ENCODE data around the gene TMEM212.

TMEM212 gene

GRCh38 chr3:171842864-171843518 is at the start of gene TMEM212:
Gene TMEM212, plus strand, starts transcription at chr3:171843349. Its CDS starts 35 bp downstream, at chr3:171843384.
- no peak for DNase-seq (ENCODE audit: low read depth in 1 of 2, low spot score in 1 of 2)

GRCh38 chr3:171796625-171797264 is 46.4 kb upstream of the TMEM212 start:
- DNase-seq (ENCODE audit: low read depth in 1 of 2, low spot score in 1 of 2): no peak

GRCh38 chr3:171797265-171797679 is 45.9 kb upstream of the TMEM212 start:
- no peak for DNase-seq (ENCODE audit: low read depth in 1 of 2, low spot score in 1 of 2)

DNA sequence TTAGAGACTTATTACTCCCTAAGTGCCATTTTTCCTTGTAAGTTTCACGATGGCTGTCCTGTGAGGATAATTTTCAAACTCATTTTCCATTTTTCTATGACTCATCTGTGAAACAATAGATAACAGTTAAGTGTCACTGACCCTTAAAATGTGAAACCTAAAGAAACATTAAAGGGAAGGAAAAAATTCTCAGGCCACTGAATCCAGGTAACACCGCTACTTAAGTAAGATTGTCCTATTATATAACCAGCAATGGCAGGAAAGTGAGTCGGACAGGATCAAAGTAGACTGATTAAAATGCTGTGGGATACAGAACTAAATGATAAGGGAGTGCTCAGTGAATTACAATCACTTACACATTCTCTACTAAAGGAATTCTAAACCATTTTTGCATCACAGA is 45.3 kb upstream of the TMEM212 start:
- no peak for DNase-seq (ENCODE audit: low read depth in 1 of 2, low spot score in 1 of 2)

- DNase-seq (ENCODE audit: low read depth in 1 of 2, low spot score in 1 of 2): no peak
These were observed 43.6 kb upstream of the TMEM212 start for GRCh38 chr3:171799501-171799900.

GRCh38 chr3:171801738-171802589 is 41.2 kb upstream of the TMEM212 start:
- no peak for DNase-seq (ENCODE audit: low read depth in 1 of 2, low spot score in 1 of 2)

DNA sequence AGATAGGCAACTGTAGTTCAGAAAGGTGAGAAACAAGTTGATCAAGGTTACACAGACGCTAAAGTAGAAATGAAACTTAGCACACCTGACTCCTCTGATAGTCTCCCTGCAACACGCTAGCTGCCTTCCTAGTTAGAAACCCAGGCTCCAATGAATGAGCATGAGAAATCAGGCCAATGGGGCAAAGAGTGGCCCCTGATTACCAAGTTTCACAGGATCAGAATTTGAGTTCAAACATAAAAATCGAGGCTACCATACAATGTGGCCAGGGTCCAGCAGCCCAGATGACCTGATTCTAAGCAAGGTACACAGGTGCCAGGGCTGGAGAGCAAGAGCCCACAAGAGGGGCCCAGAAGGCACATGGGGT is 40.6 kb upstream of the TMEM212 start:
- no peak for DNase-seq (ENCODE audit: low read depth in 1 of 2, low spot score in 1 of 2)

GRCh38 chr3:171803044-171803443 is 40.1 kb upstream of the TMEM212 start:
- DNase-seq (ENCODE audit: low read depth in 1 of 2, low spot score in 1 of 2): no peak

DNA sequence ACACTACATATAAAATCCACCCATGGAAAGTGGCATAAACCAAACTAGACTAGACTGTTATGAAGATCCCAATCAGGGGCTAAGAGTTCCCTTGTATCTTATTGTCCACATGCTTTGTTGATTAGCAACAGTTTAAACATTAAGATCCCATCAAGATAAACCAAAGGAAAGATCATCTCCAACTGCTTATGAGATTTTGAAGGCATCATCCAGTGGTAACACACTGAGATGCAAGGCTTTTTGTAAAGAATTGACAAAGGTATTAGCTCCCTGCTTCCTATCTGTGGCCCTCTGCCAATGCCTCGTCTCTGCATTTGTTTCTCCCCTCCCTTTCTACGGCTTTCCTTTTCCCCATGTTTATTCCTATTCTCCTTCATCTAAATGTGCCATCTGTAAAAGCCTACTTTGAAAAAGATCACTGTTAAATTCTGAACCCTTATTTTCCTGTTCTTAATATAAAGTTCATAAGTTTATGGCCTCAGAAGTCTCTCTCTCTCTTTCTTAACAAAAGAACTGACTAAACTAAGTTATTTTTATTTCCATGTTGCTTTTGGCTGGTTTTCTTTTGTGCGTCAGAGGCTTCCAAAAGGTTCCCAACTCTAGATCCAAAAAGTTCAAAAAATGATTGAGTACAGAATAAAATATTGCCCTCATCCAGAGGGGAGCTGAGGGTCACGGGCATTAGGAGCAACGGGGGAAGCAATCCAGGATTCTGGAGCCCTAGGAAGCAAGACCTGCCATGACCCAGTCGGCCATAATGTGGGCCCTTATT is 38.3 kb upstream of the TMEM212 start:
- no peak for DNase-seq (ENCODE audit: low read depth in 1 of 2, low spot score in 1 of 2)

- DNase-seq (ENCODE audit: low read depth in 1 of 2, low spot score in 1 of 2): no peak
These were observed 37.5 kb upstream of the TMEM212 start for GRCh38 chr3:171805687-171806086.

GRCh38 chr3:171806200-171807128 is 36.7 kb upstream of the TMEM212 start:
- no peak for DNase-seq (ENCODE audit: low read depth in 1 of 2, low spot score in 1 of 2)

DNA sequence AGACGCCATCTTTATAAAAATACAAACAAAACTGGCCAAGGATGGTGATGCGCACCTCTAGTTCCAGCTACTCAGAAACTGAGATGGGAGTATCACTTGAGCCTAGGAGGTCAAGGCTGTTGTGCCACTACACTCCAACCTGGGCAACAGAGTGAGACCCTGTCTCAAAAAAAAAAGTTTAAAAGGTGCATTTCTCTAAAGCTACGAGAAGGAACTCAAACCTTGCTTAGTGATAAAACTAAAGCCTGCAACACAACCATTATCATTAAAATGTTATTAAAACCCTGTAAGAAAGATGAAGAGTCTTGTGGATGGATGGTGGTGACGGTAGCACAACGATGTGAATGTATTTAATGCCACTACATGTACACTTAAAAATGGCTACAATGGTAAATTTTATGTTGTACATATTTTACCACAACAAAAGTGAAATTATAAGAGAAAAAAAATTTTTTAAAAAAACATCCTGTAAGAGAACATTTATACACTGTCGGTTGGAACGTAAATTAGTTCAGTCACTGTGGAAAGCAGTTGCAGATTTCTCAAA is 35.9 kb upstream of the TMEM212 start:
- DNase-seq (ENCODE audit: low read depth in 1 of 2, low spot score in 1 of 2): no peak

- no peak for DNase-seq (ENCODE audit: low read depth in 1 of 2, low spot score in 1 of 2)
These were observed 35.3 kb upstream of the TMEM212 start for GRCh38 chr3:171807806-171808205.

- DNase-seq (ENCODE audit: low read depth in 1 of 2, low spot score in 1 of 2): no peak
These were observed 33.6 kb upstream of the TMEM212 start for GRCh38 chr3:171809611-171809860.

DNA sequence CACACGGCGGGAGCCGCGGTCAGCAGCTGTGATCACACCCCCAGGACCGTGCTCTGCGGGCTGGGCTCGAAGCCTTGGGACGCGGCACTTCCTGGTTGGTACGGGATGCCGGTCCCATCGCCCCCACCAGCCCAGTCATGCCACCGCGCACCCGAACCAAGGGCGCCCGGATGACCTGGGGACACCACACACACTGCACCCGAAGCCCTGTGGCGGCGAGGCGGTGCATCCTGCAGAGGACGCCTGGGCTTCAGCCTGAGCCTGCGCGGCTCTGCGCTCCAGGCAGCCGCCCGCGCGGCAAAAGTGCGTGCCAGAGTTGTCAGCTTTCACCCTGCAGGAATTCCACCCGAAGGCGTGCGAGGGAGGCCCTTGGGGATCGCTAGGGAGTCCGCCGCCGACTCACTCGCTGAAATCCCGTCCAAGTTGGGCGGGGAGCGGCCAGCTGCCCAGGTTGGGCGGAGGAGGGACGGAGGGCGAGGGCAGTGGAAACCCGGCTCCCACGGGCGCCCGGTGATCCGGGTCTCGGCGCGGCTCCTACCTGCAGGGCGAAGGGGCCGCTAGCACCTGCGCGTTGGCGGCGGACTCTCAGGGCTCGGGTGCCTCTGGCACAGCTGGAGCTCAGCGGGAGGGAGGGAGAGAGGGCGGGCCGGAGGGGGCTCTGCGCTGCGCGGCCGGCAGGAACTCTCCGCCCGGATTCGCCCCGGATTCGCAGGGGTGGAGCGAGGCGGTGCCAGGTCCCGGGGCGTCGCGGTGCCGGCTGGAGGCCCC is 33.1 kb upstream of the TMEM212 start, which contains the start of gene PLD1:
TSS of gene PLD1 (minus strand) at position 623 of the 768 bp plus-strand sequence. CDS start 72,432 bp downstream, outside the sequence.
- DNase-seq (ENCODE audit: low read depth in 1 of 2, low spot score in 1 of 2): peak; percentile 6 to 18

DNA sequence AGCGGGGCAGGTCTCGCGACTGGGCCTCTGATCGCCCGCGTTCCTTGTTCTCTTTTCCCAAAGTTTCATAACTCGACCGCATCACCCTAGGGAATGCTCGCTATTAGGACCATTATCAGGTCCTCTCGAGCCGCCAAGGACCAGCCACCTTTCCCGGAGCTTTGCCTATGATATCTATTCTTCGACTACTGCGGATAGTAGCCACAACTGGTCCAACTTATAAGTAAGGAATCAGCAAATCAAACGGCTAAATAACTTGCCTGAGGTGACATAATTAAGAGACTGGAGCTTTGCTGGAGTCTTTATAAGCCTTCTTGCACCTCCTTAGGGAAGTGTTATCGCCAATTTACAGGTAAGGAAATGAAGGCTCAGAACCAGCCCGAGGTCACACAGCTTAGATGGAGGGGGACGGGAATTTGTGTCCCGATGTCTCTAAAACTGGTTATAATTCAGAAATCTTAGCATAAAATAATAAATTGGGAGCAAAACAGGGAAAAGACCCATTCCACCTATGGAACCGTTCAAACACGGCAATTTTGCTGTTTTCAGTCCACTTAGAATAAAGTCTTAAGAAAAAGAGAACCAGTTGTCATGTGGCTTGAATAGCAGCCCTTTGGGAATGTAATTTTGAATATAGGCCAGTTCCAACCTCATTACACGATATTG is 32.4 kb upstream of the TMEM212 start:
- no peak for DNase-seq (ENCODE audit: low read depth in 1 of 2, low spot score in 1 of 2)

DNA sequence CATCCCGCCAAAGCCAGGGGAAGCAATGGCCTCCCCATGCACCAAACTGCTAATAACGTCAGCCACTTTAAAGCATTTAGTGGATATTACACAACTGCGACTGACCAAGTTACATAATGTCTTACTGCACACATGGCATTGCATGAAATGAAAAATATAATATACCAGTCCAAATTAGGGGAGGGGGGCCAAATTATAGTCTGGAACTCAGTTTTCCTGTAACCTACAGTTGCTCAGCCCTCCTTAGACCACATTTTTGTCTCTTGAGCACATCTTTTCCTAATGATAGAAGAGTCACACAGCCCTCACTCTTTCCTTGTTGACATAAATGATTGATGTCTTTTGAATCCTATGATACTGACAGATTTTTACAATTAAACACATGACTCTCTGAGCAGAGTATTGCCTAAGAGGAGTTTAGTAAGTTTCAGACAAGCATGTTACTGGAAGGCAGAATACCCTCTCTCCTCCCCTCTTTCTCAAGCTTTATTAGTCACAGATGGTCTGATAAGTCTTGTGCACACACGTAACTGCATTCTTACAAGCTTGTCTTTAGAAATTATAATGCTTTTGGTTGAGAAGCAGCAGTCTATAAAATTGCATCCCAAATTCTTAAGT is 31.7 kb upstream of the TMEM212 start:
- DNase-seq (ENCODE audit: low read depth in 1 of 2, low spot score in 1 of 2): no peak

- no peak for DNase-seq (ENCODE audit: low read depth in 1 of 2, low spot score in 1 of 2)
These were observed 31.2 kb upstream of the TMEM212 start for GRCh38 chr3:171811913-171812335.
